ENCODE results near the gene NEK7.

DNA sequence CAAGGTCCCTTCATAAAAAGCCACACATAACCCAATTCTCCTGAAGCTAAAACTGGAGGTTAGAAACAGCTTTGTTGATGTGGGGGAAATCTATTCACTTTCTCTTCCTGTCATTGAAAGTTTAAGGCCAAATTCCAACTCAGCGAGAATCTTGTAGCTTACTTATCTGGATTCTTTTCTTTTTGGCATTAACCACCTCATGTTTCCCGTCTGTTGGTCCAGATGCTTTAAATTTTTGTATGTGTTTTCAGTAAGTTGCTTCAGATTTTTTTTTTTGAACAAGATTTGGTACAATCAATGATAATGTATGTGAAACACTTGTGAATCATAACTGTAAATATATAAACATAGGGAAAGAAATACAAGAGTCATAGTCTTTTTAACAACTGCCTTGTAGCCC, 33.7 kb upstream of the NEK7 start:
- TF ChIP-seq ZNF12 (CRISPR knock-in tag; IDR thresholded peaks at IDR 0.05) (no peak), ZKSCAN1 (IDR thresholded peaks at IDR 0.05; ENCODE audit: low read depth, low read length) (no peak), U2AF2 (optimal IDR thresholded peaks at IDR 0.05; ENCODE audit: low read depth, low read length) (no peak), EP300 (IDR thresholded peaks at IDR 0.05; ENCODE audit: low read length) (no peak), TEAD1 (CRISPR knock-in tag; IDR thresholded peaks at IDR 0.05) (no peak), LEF1 (IDR thresholded peaks at IDR 0.05) (no peak), GATA2 (CRISPR knock-in tag; IDR thresholded peaks at IDR 0.05) (no peak), MAFK (IDR thresholded peaks at IDR 0.05; ENCODE audit: low read length) (no peak), CHD2 (IDR thresholded peaks at IDR 0.05; ENCODE audit: low read depth, low read length) (no peak)
- TF ChIP-seq, protein P1, sequence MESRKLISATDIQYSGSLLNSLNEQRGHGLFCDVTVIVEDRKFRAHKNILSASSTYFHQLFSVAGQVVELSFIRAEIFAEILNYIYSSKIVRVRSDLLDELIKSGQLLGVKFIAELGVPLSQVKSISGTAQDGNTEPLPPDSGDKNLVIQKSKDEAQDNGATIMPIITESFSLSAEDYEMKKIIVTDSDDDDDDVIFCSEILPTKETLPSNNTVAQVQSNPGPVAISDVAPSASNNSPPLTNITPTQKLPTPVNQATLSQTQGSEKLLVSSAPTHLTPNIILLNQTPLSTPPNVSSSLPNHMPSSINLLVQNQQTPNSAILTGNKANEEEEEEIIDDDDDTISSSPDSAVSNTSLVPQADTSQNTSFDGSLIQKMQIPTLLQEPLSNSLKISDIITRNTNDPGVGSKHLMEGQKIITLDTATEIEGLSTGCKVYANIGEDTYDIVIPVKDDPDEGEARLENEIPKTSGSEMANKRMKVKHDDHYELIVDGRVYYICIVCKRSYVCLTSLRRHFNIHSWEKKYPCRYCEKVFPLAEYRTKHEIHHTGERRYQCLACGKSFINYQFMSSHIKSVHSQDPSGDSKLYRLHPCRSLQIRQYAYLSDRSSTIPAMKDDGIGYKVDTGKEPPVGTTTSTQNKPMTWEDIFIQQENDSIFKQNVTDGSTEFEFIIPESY (CRISPR knock-in tag; IDR thresholded peaks at IDR 0.05), result no peak
- TF ChIP-seq, protein P2, sequence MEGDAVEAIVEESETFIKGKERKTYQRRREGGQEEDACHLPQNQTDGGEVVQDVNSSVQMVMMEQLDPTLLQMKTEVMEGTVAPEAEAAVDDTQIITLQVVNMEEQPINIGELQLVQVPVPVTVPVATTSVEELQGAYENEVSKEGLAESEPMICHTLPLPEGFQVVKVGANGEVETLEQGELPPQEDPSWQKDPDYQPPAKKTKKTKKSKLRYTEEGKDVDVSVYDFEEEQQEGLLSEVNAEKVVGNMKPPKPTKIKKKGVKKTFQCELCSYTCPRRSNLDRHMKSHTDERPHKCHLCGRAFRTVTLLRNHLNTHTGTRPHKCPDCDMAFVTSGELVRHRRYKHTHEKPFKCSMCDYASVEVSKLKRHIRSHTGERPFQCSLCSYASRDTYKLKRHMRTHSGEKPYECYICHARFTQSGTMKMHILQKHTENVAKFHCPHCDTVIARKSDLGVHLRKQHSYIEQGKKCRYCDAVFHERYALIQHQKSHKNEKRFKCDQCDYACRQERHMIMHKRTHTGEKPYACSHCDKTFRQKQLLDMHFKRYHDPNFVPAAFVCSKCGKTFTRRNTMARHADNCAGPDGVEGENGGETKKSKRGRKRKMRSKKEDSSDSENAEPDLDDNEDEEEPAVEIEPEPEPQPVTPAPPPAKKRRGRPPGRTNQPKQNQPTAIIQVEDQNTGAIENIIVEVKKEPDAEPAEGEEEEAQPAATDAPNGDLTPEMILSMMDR (IDR thresholded peaks at IDR 0.05 in 2 of 3, conservative IDR thresholded peaks at IDR 0.05 in 1 of 3; ENCODE audit: insufficient read depth in 2 of 3, low read depth in 1 of 3, low read length in 3 of 3), result no peak
- TF ChIP-seq, protein P3, sequence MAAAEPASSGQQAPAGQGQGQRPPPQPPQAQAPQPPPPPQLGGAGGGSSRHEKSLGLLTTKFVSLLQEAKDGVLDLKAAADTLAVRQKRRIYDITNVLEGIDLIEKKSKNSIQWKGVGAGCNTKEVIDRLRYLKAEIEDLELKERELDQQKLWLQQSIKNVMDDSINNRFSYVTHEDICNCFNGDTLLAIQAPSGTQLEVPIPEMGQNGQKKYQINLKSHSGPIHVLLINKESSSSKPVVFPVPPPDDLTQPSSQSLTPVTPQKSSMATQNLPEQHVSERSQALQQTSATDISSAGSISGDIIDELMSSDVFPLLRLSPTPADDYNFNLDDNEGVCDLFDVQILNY (CRISPR knock-in tag; IDR thresholded peaks at IDR 0.05), result no peak
